Kidney (tissue), 14 donors: ENCODE data around the gene SNAP29. TPM values are rescaled to one million over a fixed set of nuclear protein-coding genes. Genes with fewer than 3 reads are reported as not detected.
"Not testable (repeated sequence)": the region's sequence is repeated elsewhere in the genome, so short reads cannot be mapped to it uniquely, and the experiment has no call there.

ENCODE experiments used
- DNase-seq, 5 donors: peaks; one replicate each; pipeline ENCODE4 v3.0.0-alpha.2; 2013 to 2020
- FAIRE-seq: peaks from 2 replicates; lab custom pipeline; 2012; peaks lifted over from hg19 to GRCh38; lab: Jason Lieb, UNC
- H3K27ac ChIP-seq, 2 donors: one replicate each; pipeline ENCODE4 v1.7.0; 2013; ENCODE audit warnings: low read depth in 2 of 2, low read length in 2 of 2, inconsistent platforms in 1 of 2
- H3K27me3 ChIP-seq: one replicate; pipeline ENCODE4 v1.7.1; 2013; ENCODE audit warnings: low read length, inconsistent platforms; ENCODE audit not compliant: control insufficient read depth, insufficient read depth
- H3K36me3 ChIP-seq, 3 donors: one replicate each; pipeline versions ENCODE4 v1.7.0 to v1.7.1; 2013; ENCODE audit warnings: low read length in 3 of 3, control low read depth in 1 of 3, inconsistent platforms in 1 of 3; ENCODE audit not compliant: insufficient read depth in 3 of 3, control insufficient read depth in 2 of 3
- H3K4me1 ChIP-seq, 3 donors: one replicate each; pipeline versions ENCODE4 v1.7.0 to v1.7.1; 2013; ENCODE audit warnings: low read length in 3 of 3, inconsistent platforms in 1 of 3, low read depth in 1 of 3; ENCODE audit not compliant: control insufficient read depth in 2 of 3, insufficient read depth in 2 of 3
- H3K4me3 ChIP-seq, 3 donors: one replicate each; pipeline versions ENCODE4 v1.7.0 to v1.8.1; 2013; ENCODE audit warnings: low read length in 3 of 3, control low read depth in 1 of 3, inconsistent platforms in 1 of 3
- H3K9ac ChIP-seq, 3 donors: one replicate each; pipeline versions ENCODE4 v1.7.0 to v1.7.1; 2013; ENCODE audit warnings: low read length in 3 of 3, control low read depth in 1 of 3, inconsistent platforms in 1 of 3
- H3K9me3 ChIP-seq, 3 donors: one replicate each; pipeline versions ENCODE4 v1.7.0 to v1.7.1; 2013; ENCODE audit warnings: low read length in 3 of 3, control low read depth in 1 of 3, inconsistent platforms in 1 of 3; ENCODE audit not compliant: control insufficient read depth in 2 of 3, insufficient read depth in 1 of 3
- CTCF ChIP-seq: IDR thresholded peaks from 3 replicates; pipeline ENCODE4 v1.5.1; 2012; ENCODE audit warnings: mild to moderate bottlenecking, moderate library complexity, borderline replicate concordance; ENCODE audit not compliant: insufficient read depth; ENCODE audit errors: extremely low read depth
- intact Hi-C: fragments of 100-400 bp; cut with DNase I; formaldehyde crosslinking; loops from one replicate; pipeline ENCODE4 v1.11.1; 2022
- polyA plus RNA-seq: library from polyadenylated mRNA; stranded (reverse); fragments of 350-450 nt; fragmentation: Illumina TruSeq; extraction: RNeasy Lipid Tissue Mini Kit (QIAGEN cat#74804); gene quantifications from one replicate; pipeline ENCODE4 v1.2.3, GENCODE V29; 2014; ENCODE audit warnings: low read depth, low replicate concordance; ENCODE audit not compliant: insufficient read depth
- total RNA-seq: library from RNA; stranded (reverse); fragmentation: NEBNext Ultra II Directional; extraction: Animal tissue kit (Norgen Biotek cat#: 25700); gene quantifications from one replicate; pipeline ENCODE4 v1.2.1, GENCODE V29; 2021
- donor health status: control.
- donor health status: control.
- donor health status: control.
- donor health status: control.
- donor health status: control.
- donor health status: DM: yes; HTN: yes; CAD: no.
- donor health status: Normal renal cell carcinoma (clear cell type).

The SNAP29 gene
- total and polyA plus RNA-seq, 2 donors from 2014 or later = 25.4 to 26.8 TPM

GRCh38 chr22:20906387-20906767 is 47.6 kb downstream of the SNAP29 start:
- DNase-seq (no peak), FAIRE-seq (no peak)
- intact Hi-C loops = no loop called here
- H3K27me3 ChIP-seq = no peaks in the 10 kb centered on the region
- TF ChIP-seq CTCF = no peak
- H3K36me3 ChIP-seq = no peaks in the 10 kb centered on the region
- H3K4me1 ChIP-seq = no peaks in the 10 kb centered on the region
- H3K9me3 ChIP-seq = no peaks in the 10 kb centered on the region
- no peak overlapping the region for H3K9ac ChIP-seq
- H3K4me3 ChIP-seq = no peak overlapping the region
- no peak overlapping the region for H3K27ac ChIP-seq

GRCh38 chr22:20908717-20909116 is 49.9 kb downstream of the SNAP29 start:
- H3K9ac ChIP-seq, H3K9me3 ChIP-seq, DNase-seq, FAIRE-seq, H3K4me3 ChIP-seq, H3K27me3 ChIP-seq, H3K4me1 ChIP-seq, H3K36me3 ChIP-seq, H3K27ac ChIP-seq, intact Hi-C loops: not testable (repeated sequence)

DNA sequence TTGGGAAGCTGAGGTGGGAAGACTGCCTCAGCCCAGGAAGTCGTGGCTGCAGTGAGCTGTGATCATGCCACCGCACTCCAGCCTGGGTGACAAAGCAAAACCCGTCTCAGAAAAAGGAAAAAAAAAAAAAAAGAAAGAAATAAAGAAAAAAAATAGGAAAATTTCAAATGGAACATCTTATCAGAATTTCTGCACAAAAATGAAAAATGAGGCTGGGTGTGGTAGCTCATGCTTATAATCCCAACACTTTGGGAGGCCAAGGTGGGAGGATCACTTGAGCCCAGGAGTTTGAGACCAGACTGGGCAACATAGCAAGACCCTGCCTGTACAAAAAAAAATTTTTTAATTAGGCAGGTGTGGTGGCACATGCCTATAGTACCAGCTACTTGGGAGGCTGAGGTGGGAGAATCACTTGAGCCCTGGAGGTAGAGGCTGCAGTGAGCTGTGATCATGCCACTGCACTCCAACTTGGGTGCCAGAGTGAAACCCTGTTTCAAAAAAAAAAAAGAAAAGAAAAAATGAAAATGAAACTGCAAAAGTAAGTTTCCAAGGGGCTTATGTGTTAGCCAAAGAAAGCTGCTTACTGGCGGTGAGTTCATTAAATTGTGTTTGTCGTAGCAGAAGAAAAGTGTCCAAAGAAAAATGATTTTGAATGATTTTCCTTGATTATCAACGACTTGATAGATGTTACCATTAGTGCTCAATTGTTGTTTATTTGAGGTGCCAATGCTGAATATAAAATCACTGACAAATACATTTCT is 50.9 kb downstream of the SNAP29 start:
- H3K27me3 ChIP-seq = no peaks in the 10 kb centered on the region
- H3K36me3 ChIP-seq = no peaks in the 10 kb centered on the region
- H3K9ac ChIP-seq = no peak overlapping the region
- no peak for FAIRE-seq
- H3K4me3 ChIP-seq = no peak overlapping the region
- no peaks in the 10 kb centered on the region for H3K9me3 ChIP-seq
- no peak for DNase-seq
- no peaks in the 10 kb centered on the region for H3K4me1 ChIP-seq
- H3K27ac ChIP-seq = no peak overlapping the region
- intact Hi-C loops = no loop called here
- TF ChIP-seq CTCF = no peak

DNA sequence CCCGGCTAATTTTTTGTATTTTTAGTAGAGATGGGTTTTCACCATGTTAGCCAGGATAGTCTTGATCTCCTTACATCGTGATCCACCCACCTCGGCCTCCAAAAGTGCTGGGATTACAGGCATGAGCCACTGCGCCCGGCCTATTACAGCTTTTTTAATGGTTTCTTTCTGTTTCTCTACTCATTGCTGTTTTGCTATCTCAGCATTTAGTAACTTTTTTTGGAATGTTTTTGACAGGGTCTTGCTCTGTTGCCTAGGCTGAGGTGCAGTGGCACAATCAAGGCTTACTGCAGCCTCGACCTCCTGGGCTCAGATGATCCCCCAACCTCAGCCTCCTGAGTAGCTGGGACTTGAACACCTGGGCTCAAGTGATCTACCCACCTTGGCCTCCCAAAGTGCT is 53.7 kb downstream of the SNAP29 start:
- Histone ChIP-seq H3K9ac (no peak overlapping the region), H3K27me3 (no peaks in the 10 kb centered on the region), H3K9me3 (no peaks in the 10 kb centered on the region), H3K4me3 (no peak overlapping the region), H3K27ac (no peak overlapping the region), H3K4me1 (peaks cover 0 to 3% (median 0%) of the 10 kb centered on the region in 3 donors), H3K36me3 (no peaks in the 10 kb centered on the region)
- intact Hi-C loops = no loop called here
- DNase-seq = no peak
- TF ChIP-seq CTCF = no peak
- FAIRE-seq = no peak
